Stimulated activated CD4-positive, alpha-beta T cell treated with anti-CD3 and anti-CD28 coated beads, Interleukin-1b, Interleukin-23, amount 100 ng/mL, for 1 hour (primary cell): Measurements from ENCODE around the gene CENPW.

Experiments
- DNase-seq, 2 donors: peaks; one replicate each; pipeline ENCODE4 v3.0.0-alpha.2; 2020; ENCODE audit warnings: low read depth in 2 of 2

Gene CENPW

DNA sequence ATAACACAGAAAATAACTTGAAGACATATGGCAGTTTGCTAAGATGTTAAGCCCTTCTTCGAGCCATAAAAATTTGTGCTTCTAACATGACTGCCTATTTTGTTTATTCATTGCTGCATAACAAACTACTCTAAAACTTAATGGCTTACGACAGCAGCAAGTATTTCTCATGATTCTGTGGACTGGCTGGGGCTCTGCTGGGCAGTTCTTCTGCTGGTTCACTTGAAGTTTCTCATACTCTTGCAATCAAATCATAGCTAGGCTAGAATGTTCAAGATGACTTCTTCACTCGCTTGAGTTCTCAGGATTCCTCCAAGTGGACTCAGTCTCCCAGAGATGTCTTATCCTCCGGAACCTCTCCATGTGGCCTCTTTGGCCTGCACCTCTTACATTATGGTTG lies 33.4 kb downstream of the CENPW start:
- no peak for DNase-seq

DNA sequence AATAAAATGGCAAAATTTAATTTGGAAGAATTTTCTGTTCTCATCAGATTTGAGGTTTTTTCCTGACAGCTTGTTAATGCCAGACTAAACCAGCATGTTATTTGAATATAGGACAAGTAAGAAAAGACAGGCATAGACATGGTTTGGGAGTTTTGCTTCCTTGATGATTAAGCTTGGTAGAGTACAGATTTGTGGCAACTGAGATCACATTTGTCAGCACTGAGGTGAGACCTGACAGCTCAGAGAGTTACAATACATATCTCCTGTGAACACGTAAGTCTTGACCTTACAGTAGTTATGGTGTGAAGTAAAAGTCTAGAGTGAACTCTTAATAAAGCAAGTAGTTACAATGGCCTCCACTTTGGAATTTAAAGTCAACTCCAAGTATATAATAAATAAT lies 34.5 kb downstream of the CENPW start:
- no peak for DNase-seq

GRCh38 chr6:126376682-126377081 lies 36.8 kb downstream of the CENPW start:
- DNase-seq = no peak

GRCh38 chr6:126377594-126378153 lies 37.8 kb downstream of the CENPW start:
- no peak for DNase-seq

DNA sequence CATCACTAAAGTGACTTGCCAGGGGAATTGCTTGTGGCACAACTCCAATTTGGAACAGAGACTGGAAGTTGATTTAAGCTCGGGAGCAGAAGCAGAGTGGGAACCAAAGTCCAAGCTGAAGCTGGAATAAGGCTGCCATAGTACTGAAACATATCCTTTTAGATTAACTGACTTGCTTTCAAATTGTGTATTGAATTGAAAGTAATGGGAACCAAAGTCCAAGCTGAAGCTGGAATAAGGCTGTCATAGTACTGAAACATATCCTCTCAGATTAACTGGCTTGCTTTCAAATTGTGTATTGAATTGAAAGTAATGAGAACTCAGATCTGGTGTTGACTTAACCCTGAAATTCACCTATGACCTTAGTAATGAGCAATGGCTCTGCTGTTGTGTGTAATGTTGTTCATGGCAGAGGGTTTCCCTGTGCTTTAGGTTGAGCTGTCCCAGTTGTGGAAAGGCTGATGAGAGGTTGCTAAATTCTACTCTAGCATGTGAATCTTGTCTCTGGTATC lies 40.2 kb downstream of the CENPW start:
- no peak for DNase-seq

- no peak for DNase-seq
These were observed 41.6 kb downstream of the CENPW start for GRCh38 chr6:126381498-126381897.

DNA sequence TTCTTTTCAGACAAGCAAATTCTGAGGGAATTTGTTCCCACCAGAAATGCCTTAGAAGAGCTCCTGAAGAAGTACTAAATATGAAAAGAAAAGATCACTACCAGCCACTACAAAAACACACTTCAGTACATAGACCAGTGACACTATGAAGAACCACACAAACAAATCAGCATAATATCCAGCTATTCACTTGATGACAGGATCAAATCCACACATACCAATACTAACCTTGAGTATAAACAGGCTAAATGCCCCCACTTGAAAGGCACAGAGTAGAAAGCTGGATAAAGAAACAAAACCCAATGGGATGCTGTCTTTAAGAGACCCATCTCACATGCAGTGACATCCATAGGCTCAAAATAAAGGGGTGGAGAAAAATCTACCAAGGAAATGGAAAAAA lies 43.3 kb downstream of the CENPW start:
- no peak for DNase-seq

GRCh38 chr6:126385536-126385935 lies 45.6 kb downstream of the CENPW start:
- no peak for DNase-seq

DNA sequence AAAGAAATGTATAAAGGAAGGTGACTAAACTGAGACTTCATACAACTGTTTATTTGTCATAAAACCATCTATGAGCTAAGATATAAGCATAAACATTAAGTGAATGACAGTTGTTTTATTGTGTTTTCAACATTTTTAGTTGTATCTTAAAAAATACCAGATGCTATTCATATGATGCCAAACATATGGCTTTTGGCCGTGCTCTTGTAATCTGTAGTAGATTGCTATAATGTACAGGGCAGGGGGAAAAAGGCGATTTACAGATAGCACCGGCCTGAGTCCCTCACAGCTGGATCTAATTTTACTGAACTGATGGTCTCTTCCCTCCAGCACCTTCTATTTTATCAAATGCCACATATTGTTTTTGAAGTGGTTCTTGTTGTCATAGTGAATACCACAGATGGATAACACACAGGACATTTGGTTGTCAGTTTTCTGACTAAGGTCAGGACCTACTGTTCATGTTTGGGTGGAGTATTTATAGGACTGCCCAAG lies 48.2 kb downstream of the CENPW start:
- DNase-seq = no peak

- DNase-seq = no peak
These were observed 56.2 kb downstream of the CENPW start for GRCh38 chr6:126396131-126396530.
